GM12878 (cell line): Measurements from ENCODE around the gene UFSP2.

Experiments used
- CHD1 ChIP-seq: IDR thresholded peaks from 2 replicates; pipeline ENCODE4 v1.6.1; 2012; ENCODE audit warnings: low read depth, low read length, improper control_type of control experiment
- EED ChIP-seq: sonication (generic); IDR thresholded peaks from 2 replicates; pipeline ENCODE4 v1.6.1; 2016; ENCODE audit warnings: antibody characterized with exemption, low read depth
- EP300 ChIP-seq, 2 experiments: fragments of 150-350 bp in 1 of 2; IDR thresholded peaks; 2 replicates each; pipeline ENCODE4 v1.6.1; 2011 to 2012; ENCODE audit warnings: low read depth in 2 of 2, low read length in 2 of 2, borderline replicate concordance in 1 of 2, improper control_type of control experiment in 1 of 2, inconsistent platforms in 1 of 2; ENCODE audit not compliant: control insufficient read depth in 1 of 2
- RAD21 ChIP-seq: IDR thresholded peaks from 2 replicates; pipeline ENCODE4 v1.6.1; 2011; ENCODE audit warnings: mild to moderate bottlenecking, low read depth, low read length, moderate library complexity; ENCODE audit not compliant: insufficient read depth
- RFX5 ChIP-seq: IDR thresholded peaks from 2 replicates; pipeline ENCODE4 v1.6.1; 2011; ENCODE audit warnings: low read depth, low read length, improper control_type of control experiment
- TAF1 ChIP-seq: IDR thresholded peaks from 2 replicates; pipeline ENCODE4 v1.6.1; 2011; ENCODE audit warnings: mild to moderate bottlenecking, low read depth, low read length, borderline replicate concordance
- TF ChIP-seq, protein P1 (sequence below), 3 experiments: IDR thresholded peaks in 2 of 3; conservative IDR thresholded peaks in 1 of 3; 2 replicates each; pipeline ENCODE4 v1.5.1; 2011; ENCODE audit warnings: low read depth in 3 of 3, low read length in 3 of 3, mild to moderate bottlenecking in 3 of 3, control low read depth in 2 of 3, moderate library complexity in 2 of 3, inconsistent platforms in 1 of 3, mixed read lengths in 1 of 3; ENCODE audit not compliant: control insufficient read depth in 2 of 3, insufficient read depth in 1 of 3; ENCODE audit errors: extremely low read depth in 1 of 3
- TF ChIP-seq, protein P2 (sequence below): fragments of 450-650 bp; IDR thresholded peaks from 2 replicates; pipeline ENCODE4 v1.6.1; 2016; ENCODE audit warnings: mild to moderate bottlenecking, moderate library complexity, borderline replicate concordance
- TF ChIP-seq, protein P3 (sequence below): IDR thresholded peaks from 2 replicates; pipeline ENCODE4 v1.6.1; 2012; ENCODE audit warnings: low read depth, low read length, improper control_type of control experiment
- TF ChIP-seq, protein P4 (sequence below): IDR thresholded peaks from 2 replicates; pipeline ENCODE4 v1.6.1; 2011; ENCODE audit warnings: mild to moderate bottlenecking, low read depth, low read length, moderate library complexity; ENCODE audit not compliant: insufficient replicate concordance
- TF ChIP-seq, protein P5 (sequence below): IDR thresholded peaks from 2 replicates; pipeline ENCODE4 v1.6.1; 2011; ENCODE audit warnings: low read depth, mild to moderate bottlenecking, low read length, moderate library complexity, borderline replicate concordance; ENCODE audit errors: extremely low read depth

DNA sequence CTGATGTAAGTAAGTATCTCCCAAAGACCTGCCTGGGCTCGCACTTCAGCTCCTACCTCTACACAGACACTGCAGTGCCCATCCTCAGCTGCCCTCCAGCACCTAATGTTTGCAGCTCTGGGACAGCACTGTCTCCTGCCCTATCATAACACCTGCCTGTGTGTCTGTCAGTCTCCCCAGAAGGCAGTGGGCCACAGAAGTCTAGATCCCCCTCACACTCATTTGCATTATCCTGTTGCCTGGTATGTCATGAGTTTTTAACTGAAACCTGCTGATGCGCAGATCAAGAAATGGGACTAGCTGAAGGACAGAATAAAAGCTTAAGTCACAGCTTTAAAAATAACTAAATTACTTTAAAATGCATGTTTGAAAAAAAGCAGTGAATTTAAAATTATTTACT lies 73.0 kb downstream of the UFSP2 start:
- no peak for TF ChIP-seq EED
- no peak for TF ChIP-seq EP300 (IDR thresholded peaks at IDR 0.05; ENCODE audit: borderline replicate concordance in 1 of 2, control insufficient read depth in 1 of 2, low read depth in 2 of 2, low read length in 2 of 2)
- TF ChIP-seq, protein P1, sequence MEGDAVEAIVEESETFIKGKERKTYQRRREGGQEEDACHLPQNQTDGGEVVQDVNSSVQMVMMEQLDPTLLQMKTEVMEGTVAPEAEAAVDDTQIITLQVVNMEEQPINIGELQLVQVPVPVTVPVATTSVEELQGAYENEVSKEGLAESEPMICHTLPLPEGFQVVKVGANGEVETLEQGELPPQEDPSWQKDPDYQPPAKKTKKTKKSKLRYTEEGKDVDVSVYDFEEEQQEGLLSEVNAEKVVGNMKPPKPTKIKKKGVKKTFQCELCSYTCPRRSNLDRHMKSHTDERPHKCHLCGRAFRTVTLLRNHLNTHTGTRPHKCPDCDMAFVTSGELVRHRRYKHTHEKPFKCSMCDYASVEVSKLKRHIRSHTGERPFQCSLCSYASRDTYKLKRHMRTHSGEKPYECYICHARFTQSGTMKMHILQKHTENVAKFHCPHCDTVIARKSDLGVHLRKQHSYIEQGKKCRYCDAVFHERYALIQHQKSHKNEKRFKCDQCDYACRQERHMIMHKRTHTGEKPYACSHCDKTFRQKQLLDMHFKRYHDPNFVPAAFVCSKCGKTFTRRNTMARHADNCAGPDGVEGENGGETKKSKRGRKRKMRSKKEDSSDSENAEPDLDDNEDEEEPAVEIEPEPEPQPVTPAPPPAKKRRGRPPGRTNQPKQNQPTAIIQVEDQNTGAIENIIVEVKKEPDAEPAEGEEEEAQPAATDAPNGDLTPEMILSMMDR (IDR thresholded peaks at IDR 0.05 in 2 of 3, conservative IDR thresholded peaks at IDR 0.05 in 1 of 3; ENCODE audit: control insufficient read depth in 2 of 3, extremely low read depth in 1 of 3, insufficient read depth in 1 of 3, low read depth in 3 of 3, low read length in 3 of 3): no peak
- TF ChIP-seq, protein P2, sequence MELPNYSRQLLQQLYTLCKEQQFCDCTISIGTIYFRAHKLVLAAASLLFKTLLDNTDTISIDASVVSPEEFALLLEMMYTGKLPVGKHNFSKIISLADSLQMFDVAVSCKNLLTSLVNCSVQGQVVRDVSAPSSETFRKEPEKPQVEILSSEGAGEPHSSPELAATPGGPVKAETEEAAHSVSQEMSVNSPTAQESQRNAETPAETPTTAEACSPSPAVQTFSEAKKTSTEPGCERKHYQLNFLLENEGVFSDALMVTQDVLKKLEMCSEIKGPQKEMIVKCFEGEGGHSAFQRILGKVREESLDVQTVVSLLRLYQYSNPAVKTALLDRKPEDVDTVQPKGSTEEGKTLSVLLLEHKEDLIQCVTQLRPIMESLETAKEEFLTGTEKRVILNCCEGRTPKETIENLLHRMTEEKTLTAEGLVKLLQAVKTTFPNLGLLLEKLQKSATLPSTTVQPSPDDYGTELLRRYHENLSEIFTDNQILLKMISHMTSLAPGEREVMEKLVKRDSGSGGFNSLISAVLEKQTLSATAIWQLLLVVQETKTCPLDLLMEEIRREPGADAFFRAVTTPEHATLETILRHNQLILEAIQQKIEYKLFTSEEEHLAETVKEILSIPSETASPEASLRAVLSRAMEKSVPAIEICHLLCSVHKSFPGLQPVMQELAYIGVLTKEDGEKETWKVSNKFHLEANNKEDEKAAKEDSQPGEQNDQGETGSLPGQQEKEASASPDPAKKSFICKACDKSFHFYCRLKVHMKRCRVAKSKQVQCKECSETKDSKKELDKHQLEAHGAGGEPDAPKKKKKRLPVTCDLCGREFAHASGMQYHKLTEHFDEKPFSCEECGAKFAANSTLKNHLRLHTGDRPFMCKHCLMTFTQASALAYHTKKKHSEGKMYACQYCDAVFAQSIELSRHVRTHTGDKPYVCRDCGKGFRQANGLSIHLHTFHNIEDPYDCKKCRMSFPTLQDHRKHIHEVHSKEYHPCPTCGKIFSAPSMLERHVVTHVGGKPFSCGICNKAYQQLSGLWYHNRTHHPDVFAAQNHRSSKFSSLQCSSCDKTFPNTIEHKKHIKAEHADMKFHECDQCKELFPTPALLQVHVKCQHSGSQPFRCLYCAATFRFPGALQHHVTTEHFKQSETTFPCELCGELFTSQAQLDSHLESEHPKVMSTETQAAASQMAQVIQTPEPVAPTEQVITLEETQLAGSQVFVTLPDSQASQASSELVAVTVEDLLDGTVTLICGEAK: no peak
- TF ChIP-seq TAF1: no peak
- no peak for TF ChIP-seq CHD1
- TF ChIP-seq RAD21: no peak
- TF ChIP-seq, protein P3, sequence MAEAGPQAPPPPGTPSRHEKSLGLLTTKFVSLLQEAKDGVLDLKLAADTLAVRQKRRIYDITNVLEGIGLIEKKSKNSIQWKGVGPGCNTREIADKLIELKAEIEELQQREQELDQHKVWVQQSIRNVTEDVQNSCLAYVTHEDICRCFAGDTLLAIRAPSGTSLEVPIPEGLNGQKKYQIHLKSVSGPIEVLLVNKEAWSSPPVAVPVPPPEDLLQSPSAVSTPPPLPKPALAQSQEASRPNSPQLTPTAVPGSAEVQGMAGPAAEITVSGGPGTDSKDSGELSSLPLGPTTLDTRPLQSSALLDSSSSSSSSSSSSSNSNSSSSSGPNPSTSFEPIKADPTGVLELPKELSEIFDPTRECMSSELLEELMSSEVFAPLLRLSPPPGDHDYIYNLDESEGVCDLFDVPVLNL: no peak
- TF ChIP-seq, protein P4, sequence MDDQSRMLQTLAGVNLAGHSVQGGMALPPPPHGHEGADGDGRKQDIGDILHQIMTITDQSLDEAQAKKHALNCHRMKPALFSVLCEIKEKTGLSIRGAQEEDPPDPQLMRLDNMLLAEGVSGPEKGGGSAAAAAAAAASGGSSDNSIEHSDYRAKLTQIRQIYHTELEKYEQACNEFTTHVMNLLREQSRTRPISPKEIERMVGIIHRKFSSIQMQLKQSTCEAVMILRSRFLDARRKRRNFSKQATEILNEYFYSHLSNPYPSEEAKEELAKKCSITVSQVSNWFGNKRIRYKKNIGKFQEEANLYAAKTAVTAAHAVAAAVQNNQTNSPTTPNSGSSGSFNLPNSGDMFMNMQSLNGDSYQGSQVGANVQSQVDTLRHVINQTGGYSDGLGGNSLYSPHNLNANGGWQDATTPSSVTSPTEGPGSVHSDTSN: no peak
- TF ChIP-seq, protein P5, sequence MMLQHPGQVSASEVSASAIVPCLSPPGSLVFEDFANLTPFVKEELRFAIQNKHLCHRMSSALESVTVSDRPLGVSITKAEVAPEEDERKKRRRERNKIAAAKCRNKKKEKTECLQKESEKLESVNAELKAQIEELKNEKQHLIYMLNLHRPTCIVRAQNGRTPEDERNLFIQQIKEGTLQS: no peak
- TF ChIP-seq RFX5: no peak
